NCI-H187 treated with DMSO at 0.1 percent for 48 hours (cell line): ENCODE data around the gene STRIP1.
"Not testable (repeated sequence)": the region's sequence is repeated elsewhere in the genome, so short reads cannot be mapped to it uniquely, and the experiment has no call there.

Experiments used
- DNase-seq: peaks from one replicate; lab custom pipeline; 2025; lab: John Stamatoyannopoulos, UW

The STRIP1 gene

GRCh38 chr1:110007046-110007830 is 27.2 kb upstream of the STRIP1 start:
- DNase-seq = no peak

- no peak for DNase-seq
Observed at GRCh38 chr1:110008971-110009565, 25.4 kb upstream of the STRIP1 start.

- DNase-seq = no peak
Observed at GRCh38 chr1:110011527-110012041, 22.8 kb upstream of the STRIP1 start.

DNA sequence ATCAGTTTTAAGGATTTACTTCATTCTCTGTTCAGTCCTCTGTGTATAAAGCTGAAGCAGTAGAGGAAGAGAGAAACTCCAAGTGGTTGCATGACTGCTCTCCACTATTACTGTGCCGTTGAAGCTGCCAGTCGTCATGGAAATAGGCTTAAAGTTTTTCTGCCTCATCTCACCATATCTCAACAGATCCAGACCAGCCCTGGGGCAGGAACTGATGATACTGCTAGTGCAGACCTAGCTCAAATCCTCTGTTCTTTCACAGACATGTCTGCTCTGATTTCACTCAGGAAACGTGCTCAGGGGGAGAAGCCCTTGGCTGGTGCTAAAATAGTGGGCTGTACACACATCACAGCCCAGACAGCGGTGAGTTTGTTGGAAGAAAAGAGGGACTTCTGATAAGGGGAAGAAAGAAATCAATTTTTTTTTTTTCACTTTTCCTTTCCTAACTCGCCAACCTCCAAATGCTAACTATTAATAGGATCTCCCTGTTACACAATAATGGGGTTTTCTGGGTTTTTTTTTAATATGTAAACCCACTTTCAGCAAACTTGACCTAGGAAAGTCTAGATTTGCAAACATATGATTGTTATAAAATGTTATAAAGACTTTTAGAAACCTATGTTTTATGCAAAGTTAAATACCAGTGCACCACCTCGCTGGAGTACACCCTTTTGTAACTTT is 22.2 kb upstream of the STRIP1 start:
- no peak for DNase-seq

- DNase-seq = no peak
Observed at GRCh38 chr1:110017792-110018191, 16.6 kb upstream of the STRIP1 start.

GRCh38 chr1:110018396-110018795 is 16.0 kb upstream of the STRIP1 start:
- DNase-seq = no peak

DNA sequence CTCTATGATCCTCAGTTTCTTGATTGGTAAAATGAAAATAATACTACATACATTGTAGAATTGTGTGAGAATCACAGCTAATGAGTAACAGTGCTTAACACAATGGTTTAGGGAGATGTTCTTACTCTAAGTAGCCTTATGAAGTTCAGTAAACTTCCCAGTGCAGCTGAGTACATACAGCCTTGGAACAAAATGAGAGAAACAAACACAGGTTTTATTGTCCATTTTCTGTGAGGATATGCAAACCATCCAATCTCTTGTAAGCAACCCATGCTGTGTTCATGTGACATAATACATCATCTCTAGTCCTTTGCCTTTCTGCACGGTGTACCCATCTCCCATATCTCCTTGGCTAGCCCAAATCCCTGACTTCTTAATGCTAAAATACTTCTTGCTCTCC is 14.7 kb upstream of the STRIP1 start:
- DNase-seq = no peak

DNA sequence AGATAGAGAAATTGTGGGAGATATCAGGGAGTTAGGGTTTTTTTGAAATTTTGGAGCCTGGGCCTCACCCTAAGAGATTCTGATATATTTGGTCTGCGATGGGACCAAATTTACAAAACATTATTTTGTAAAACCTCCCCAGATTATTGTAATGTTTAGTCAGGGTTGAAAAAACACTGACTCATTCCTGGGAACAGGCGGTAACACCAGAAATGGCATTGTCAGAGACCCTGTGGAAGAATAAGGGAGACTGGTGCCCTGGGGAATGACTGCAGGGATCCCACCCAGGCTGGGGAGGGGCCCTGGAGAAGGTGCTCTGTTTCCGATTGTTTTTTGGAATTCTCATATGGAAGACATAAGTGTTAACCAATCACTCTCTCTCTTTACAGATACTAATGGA is 13.1 kb upstream of the STRIP1 start:
- DNase-seq = no peak

DNA sequence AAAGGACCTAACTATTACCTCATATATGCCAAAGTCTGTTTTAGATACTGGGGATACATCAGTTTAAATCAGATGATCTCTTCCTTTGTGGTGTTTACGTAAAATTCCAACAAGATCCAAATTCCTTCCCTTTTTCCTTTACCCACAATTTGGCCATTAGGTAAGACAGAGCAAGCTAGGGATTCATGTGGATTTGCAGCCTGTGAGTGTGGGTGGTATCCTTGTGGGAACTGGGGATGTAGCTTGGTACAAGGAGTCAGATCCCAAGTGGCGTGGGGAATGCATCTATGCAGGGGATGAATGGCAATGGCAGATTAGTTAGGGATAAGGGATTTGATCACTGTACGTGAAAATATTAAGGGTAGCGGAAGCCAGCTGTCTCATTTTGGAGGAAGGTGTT is 9.8 kb upstream of the STRIP1 start:
- DNase-seq = no peak

GRCh38 chr1:110030687-110031086 is 3.7 kb upstream of the STRIP1 start:
- not testable (repeated sequence) for DNase-seq

- DNase-seq = no peak
Observed at GRCh38 chr1:110032327-110032726, 2.1 kb upstream of the STRIP1 start.

DNA sequence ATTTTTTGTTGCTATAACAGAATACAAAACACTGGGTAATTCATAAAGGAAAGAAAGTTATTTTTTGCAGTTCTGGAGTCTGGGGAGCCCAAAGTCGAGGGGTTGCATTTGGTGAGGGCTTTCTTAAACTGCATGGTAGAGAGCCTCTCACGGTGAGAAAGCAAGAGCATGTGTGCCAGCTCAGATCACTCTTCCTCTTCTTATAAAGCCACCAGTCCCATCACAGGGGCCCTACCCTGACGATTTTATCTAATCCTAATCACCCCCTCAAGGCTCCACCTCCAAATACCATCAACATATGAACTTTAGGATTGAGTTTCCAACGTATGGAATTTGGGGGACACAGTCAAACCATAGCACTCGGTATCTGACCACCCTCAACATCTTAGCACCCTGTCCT is 1.0 kb upstream of the STRIP1 start:
- DNase-seq = no peak

DNA sequence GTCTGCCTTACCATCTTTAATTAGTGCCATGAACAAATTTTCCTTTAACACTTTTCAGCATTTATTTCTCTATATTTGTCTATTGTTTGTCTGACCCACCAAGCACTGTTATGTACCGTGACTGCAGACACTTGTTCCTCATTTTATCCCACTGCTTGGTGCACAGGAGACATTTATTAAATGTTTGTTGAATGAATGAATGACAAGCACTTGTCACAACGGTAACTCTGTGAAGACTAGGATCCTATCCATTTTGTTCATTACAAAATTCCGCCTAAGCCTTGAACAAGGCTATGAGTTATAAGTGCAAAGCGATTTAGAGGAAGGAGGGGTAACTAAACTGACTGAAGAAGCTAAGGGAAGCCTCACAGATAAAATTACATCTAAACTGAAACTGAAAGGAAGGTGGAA is 379 bp upstream of the STRIP1 start:
- no peak for DNase-seq

DNA sequence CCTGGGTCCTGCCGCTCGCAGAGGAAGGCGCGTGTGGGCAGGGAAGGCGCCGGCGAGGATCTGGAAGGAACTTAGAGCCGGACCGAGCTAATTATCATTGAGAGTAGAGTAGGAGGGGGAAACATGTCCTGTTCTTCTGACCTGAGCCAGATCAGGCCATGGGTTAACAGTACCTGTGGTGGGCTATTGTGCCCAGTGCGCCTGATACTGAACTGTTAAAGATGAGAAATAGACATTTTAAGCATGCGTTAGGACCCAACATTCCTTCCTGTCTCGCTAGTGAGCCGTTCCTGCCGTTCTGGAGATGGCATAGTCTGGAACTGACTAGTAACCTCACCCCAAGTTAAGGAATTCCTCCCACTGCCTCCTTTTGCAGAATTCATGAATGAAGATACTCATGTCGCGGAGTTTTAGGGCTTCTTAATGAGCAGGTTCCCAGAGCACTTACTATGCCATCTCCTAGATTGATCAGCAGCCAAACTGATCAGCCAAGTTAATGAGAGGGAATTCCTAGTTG is 870 bp downstream of the STRIP1 start:
- DNase-seq = no peak

GRCh38 chr1:110038271-110038670 is 3.8 kb downstream of the STRIP1 start:
- DNase-seq = no peak

- no peak for DNase-seq
Observed at GRCh38 chr1:110039641-110040040, 5.2 kb downstream of the STRIP1 start.

- no peak for DNase-seq
Observed at GRCh38 chr1:110040548-110040947, 6.1 kb downstream of the STRIP1 start.

DNA sequence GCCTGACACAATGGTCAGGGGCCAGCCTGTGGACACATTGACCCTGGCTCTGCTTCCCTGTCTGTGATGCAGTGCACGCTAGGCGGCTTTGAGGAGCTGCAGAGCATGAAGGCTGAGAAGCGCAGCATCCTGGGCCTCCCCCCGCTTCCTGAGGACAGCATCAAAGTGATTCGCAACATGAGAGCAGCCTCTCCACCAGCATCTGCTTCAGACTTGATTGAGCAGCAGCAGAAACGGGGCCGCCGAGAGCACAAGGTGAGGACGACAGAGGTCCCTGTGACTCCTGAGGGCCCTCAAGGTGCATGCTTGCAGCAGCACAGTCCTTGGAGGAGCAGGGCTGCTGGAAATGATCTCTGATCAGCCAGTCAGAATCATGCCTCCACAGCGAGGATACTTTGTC is 8.6 kb downstream of the STRIP1 start:
- DNase-seq = no peak

DNA sequence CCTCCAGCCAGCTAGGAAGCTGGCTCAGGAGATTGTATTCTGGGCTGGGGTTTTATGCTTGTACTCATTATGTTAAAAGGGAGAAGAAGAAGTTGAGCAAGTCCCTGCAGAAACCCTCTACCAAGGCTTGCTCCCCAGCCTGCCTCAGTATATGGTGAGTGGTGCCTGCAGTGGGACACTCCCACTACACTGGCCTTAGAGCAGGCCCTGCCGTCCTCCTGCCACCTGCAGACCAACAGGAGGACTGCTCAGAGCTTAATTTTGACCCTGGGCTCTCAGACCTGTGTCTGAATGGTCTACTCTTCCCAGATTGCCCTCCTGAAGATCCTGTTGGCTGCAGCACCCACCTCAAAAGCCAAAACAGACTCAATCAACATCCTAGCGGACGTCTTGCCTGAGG is 13.0 kb downstream of the STRIP1 start:
- DNase-seq = no peak

GRCh38 chr1:110048240-110048639 is 13.8 kb downstream of the STRIP1 start:
- no peak for DNase-seq

DNA sequence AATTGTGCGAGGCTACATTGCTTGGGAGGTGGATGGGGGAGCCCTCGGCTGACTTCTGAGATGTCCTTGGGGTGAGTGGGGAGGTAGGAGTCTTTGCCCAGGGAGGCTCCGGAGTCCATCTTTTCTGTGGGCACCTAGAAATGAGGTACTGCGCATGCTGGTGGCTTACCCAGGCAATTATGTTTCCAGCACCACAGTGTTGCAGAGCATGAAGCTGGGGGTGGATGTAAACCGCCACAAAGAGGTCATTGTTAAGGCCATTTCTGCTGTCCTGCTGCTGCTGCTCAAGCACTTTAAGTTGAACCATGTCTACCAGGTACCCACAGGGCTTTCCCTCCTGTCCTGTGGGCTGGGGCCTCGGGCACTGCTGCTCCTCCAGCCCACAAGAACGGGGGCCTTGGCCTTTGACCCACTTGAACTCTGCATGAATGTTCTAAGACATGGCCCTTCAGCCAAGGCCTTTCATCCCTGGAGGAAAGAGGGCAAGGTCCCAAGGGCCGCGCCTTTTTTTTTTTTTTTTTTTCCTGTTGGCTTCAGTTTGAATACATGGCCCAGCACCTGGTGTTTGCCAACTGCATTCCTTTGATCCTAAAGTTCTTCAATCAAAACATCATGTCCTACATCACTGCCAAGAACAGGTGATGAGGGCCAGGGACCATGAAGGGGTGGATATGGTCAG is 14.6 kb downstream of the STRIP1 start:
- no peak for DNase-seq
